ENCODE measurements around the gene BNC2. TPM values are rescaled to one million over a fixed set of nuclear protein-coding genes. Genes with fewer than 3 reads are reported as not detected.

BNC2 gene
- total RNA-seq, 2 donors from 2014 or later, result 16.1 to 16.9 TPM

- H3K27me3 ChIP-seq (replicated peaks; ENCODE audit: insufficient read depth), result no peaks in the 10 kb centered on the region
- no peaks in the 10 kb centered on the region for H3K9me3 ChIP-seq
- peak overlapping the region; percentile 31 for H3K4me3 ChIP-seq
- DNase-seq (ENCODE audit: low spot score) (no peak), ATAC-seq (ENCODE audit: insufficient number of reproducible peaks, low FRiP score, low read depth) (no peak)
- no peak for TF ChIP-seq CTCF (IDR thresholded peaks at IDR 0.05)
- peaks cover 0 to 19% of the 10 kb centered on the region in 2 donors for H3K4me1 ChIP-seq (ENCODE audit: control insufficient read depth in 1 of 2, low read depth in 2 of 2)
- no peak overlapping the region for H3K27ac ChIP-seq
- no peaks in the 10 kb centered on the region for H3K36me3 ChIP-seq
Measured at GRCh38 chr9:16417161-16417560, 453.3 kb downstream of the BNC2 start.

GRCh38 chr9:16414451-16414850 lies 456.0 kb downstream of the BNC2 start:
- no peak for TF ChIP-seq CTCF (IDR thresholded peaks at IDR 0.05)
- H3K4me3 ChIP-seq, result no peak overlapping the region
- peaks cover 0 to 19% of the 10 kb centered on the region in 2 donors for H3K4me1 ChIP-seq (ENCODE audit: control insufficient read depth in 1 of 2, low read depth in 2 of 2)
- no peak overlapping the region for H3K27ac ChIP-seq
- DNase-seq (ENCODE audit: low spot score), result no peak
- no peaks in the 10 kb centered on the region for H3K9me3 ChIP-seq
- no peaks in the 10 kb centered on the region for H3K27me3 ChIP-seq (replicated peaks; ENCODE audit: insufficient read depth)
- ATAC-seq (ENCODE audit: insufficient number of reproducible peaks, low FRiP score, low read depth), result no peak
- H3K36me3 ChIP-seq, result no peaks in the 10 kb centered on the region

- Histone ChIP-seq H3K4me1 (ENCODE audit: control insufficient read depth in 1 of 2, low read depth in 2 of 2) (peaks cover 0 to 19% of the 10 kb centered on the region in 2 donors), H3K27ac (no peak overlapping the region), H3K4me3 (no peak overlapping the region), H3K27me3 (replicated peaks; ENCODE audit: insufficient read depth) (no peaks in the 10 kb centered on the region), H3K9me3 (no peaks in the 10 kb centered on the region), H3K36me3 (no peaks in the 10 kb centered on the region)
- ATAC-seq (ENCODE audit: insufficient number of reproducible peaks, low FRiP score, low read depth) (no peak), DNase-seq (ENCODE audit: low spot score) (no peak)
- no peak for TF ChIP-seq CTCF (IDR thresholded peaks at IDR 0.05)
Measured at GRCh38 chr9:16413509-16414016, 456.9 kb downstream of the BNC2 start.

GRCh38 chr9:16412740-16413139 lies 457.7 kb downstream of the BNC2 start:
- Histone ChIP-seq H3K9me3 (no peaks in the 10 kb centered on the region), H3K36me3 (no peaks in the 10 kb centered on the region), H3K4me3 (no peak overlapping the region), H3K4me1 (ENCODE audit: control insufficient read depth in 1 of 2, low read depth in 2 of 2) (peaks cover 0 to 13% of the 10 kb centered on the region in 2 donors), H3K27ac (no peak overlapping the region), H3K27me3 (replicated peaks; ENCODE audit: insufficient read depth) (no peaks in the 10 kb centered on the region)
- no peak for TF ChIP-seq CTCF (IDR thresholded peaks at IDR 0.05)
- ATAC-seq (ENCODE audit: insufficient number of reproducible peaks, low FRiP score, low read depth) (no peak), DNase-seq (ENCODE audit: low spot score) (no peak)

- no peak for ATAC-seq (ENCODE audit: insufficient number of reproducible peaks, low FRiP score, low read depth)
- DNase-seq (ENCODE audit: low spot score), result no peak
- no peaks in the 10 kb centered on the region for H3K36me3 ChIP-seq
- TF ChIP-seq CTCF (IDR thresholded peaks at IDR 0.05), result no peak
- no peaks in the 10 kb centered on the region for H3K4me1 ChIP-seq (ENCODE audit: control insufficient read depth in 1 of 2, low read depth in 2 of 2)
- H3K4me3 ChIP-seq, result no peak overlapping the region
- no peaks in the 10 kb centered on the region for H3K27me3 ChIP-seq (replicated peaks; ENCODE audit: insufficient read depth)
- no peaks in the 10 kb centered on the region for H3K9me3 ChIP-seq
- no peak overlapping the region for H3K27ac ChIP-seq
Measured at GRCh38 chr9:16411311-16411710, 459.2 kb downstream of the BNC2 start.
